CD8-positive, alpha-beta memory T cell (primary cell): ENCODE results near the gene SYNGR1. TPM values are rescaled to one million over a fixed set of nuclear protein-coding genes. Genes with fewer than 3 reads are reported as not detected.

Experiments used
- CTCF ChIA-PET: fragments of 350-600 bp; sonication (Branson Sonifier 250); formaldehyde crosslinking; loops from one replicate; lab custom pipeline; 2021; ENCODE audit warnings: antibody characterized with exemption; lab: Charles Lee
- POLR2A ChIA-PET: fragments of 350-600 bp; sonication (Branson Sonifier 250); formaldehyde crosslinking; loops from one replicate; lab custom pipeline; 2021; ENCODE audit warnings: antibody characterized with exemption; lab: Charles Lee
- DNase-seq, 5 donors: peaks; one replicate each; pipeline versions ENCODE4 v3.0.0 to v3.0.0-alpha.2; 2020 to 2022; ENCODE audit warnings: mixed read lengths in 1 of 5
- H3K27ac ChIP-seq: one replicate; pipeline ENCODE4 v1.7.0; 2013; ENCODE audit warnings: low read depth, mild to moderate bottlenecking, low read length, moderate library complexity
- H3K27me3 ChIP-seq: 2 replicates; pipeline ENCODE4 v1.7.0; 2013; ENCODE audit warnings: low read length, mild to moderate bottlenecking; ENCODE audit not compliant: insufficient read depth, poor library complexity, severe bottlenecking
- H3K36me3 ChIP-seq: 2 replicates; pipeline ENCODE4 v1.7.0; 2013; ENCODE audit warnings: mild to moderate bottlenecking, low read length, moderate library complexity; ENCODE audit not compliant: insufficient read depth
- H3K4me1 ChIP-seq: 2 replicates; pipeline ENCODE4 v1.7.0; 2013; ENCODE audit warnings: mild to moderate bottlenecking, low read length, moderate library complexity; ENCODE audit not compliant: insufficient read depth
- H3K4me3 ChIP-seq: 2 replicates; pipeline ENCODE4 v1.7.0; 2013; ENCODE audit warnings: mild to moderate bottlenecking, low read length
- H3K9me3 ChIP-seq: 2 replicates; pipeline ENCODE4 v1.7.0; 2013; ENCODE audit warnings: mild to moderate bottlenecking, low read length
- H3K27ac Mint-ChIP-seq, 8 donors: one replicate each; pipeline ENCODE4 v1.8.0; 2020 to 2021; ENCODE audit warnings: mixed read lengths in 8 of 8, mild to moderate bottlenecking in 6 of 8, inconsistent platforms in 3 of 8, moderate library complexity in 3 of 8
- H3K27me3 Mint-ChIP-seq, 2 donors: one replicate each; pipeline ENCODE4 v1.8.0; 2020 to 2021; ENCODE audit warnings: mixed read lengths in 2 of 2, mild to moderate bottlenecking in 1 of 2, moderate library complexity in 1 of 2
- H3K36me3 Mint-ChIP-seq, 3 donors: one replicate each; pipeline ENCODE4 v1.8.0; 2020 to 2021; ENCODE audit warnings: mixed read lengths in 3 of 3, inconsistent platforms in 1 of 3, mild to moderate bottlenecking in 1 of 3
- H3K4me1 Mint-ChIP-seq, 3 donors: one replicate each; pipeline ENCODE4 v1.8.0; 2020 to 2021; ENCODE audit warnings: mixed read lengths in 3 of 3, inconsistent platforms in 1 of 3, mild to moderate bottlenecking in 1 of 3
- H3K4me3 Mint-ChIP-seq, 7 donors: one replicate each; pipeline ENCODE4 v1.8.0; 2020 to 2021; ENCODE audit warnings: mixed read lengths in 7 of 7, mild to moderate bottlenecking in 6 of 7, moderate library complexity in 4 of 7, inconsistent platforms in 2 of 7
- H3K9me3 Mint-ChIP-seq, 5 donors: one replicate each; pipeline ENCODE4 v1.8.0; 2020 to 2022; ENCODE audit warnings: mixed read lengths in 5 of 5, mild to moderate bottlenecking in 3 of 5, moderate library complexity in 2 of 5, inconsistent platforms in 1 of 5
- polyA plus RNA-seq: library from polyadenylated mRNA; unstranded; fragments of 300-500 nt; fragmentation: Illumina TruSeq; gene quantifications from one replicate; pipeline ENCODE4 v1.2.3, GENCODE V29; 2021
- total RNA-seq, 2 experiments: library from RNA; stranded (reverse); gene quantifications; one replicate each; pipeline ENCODE4 v1.2.3, GENCODE V29; 2021

Gene SYNGR1
- total and polyA plus RNA-seq, 3 experiments from 2014 or later = 2.4 to 10.1 (median 2.9) TPM

DNA sequence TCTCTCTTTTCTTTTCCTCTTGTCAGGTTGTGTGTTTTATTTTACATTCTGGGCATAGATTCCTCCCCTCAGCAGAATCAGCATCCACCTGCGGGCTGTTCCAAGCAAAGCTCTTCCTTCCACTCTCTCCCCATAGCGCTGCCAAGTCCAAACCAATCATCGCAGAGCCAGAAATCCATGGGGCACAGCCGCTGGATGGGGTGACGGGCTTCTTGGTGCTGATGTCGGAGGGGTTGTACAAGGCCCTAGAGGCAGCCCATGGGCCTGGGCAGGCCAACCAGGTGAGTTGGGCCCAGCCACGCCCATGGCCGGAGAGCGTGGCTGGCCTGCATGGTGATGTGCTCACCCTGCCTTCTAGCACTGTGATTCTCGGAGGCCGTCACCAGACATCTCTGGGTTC lies 71.9 kb downstream of the SYNGR1 start:
- Mint-ChIP-seq H3K9me3 (no peaks in the 10 kb centered on the region), H3K36me3 (peaks cover 3 to 79% (median 15%) of the 10 kb centered on the region in 3 donors), H3K4me3 (no peak overlapping the region), H3K27me3 (no peaks in the 10 kb centered on the region), H3K27ac (peak overlapping the region in 2 of 8 donors; percentile 5 to 79), H3K4me1 (no peaks in the 10 kb centered on the region)
- H3K27me3 ChIP-seq = no peaks in the 10 kb centered on the region
- CTCF ChIA-PET = no interaction called here
- no peak overlapping the region for H3K4me3 ChIP-seq
- DNase-seq = peak in 1 of 5 donors; percentile 9
- no peak overlapping the region for H3K27ac ChIP-seq
- H3K4me1 ChIP-seq = peaks cover 5% of the 10 kb centered on the region
- no peaks in the 10 kb centered on the region for H3K9me3 ChIP-seq
- POLR2A ChIA-PET = no interaction called here
- peaks cover 53% of the 10 kb centered on the region for H3K36me3 ChIP-seq

DNA sequence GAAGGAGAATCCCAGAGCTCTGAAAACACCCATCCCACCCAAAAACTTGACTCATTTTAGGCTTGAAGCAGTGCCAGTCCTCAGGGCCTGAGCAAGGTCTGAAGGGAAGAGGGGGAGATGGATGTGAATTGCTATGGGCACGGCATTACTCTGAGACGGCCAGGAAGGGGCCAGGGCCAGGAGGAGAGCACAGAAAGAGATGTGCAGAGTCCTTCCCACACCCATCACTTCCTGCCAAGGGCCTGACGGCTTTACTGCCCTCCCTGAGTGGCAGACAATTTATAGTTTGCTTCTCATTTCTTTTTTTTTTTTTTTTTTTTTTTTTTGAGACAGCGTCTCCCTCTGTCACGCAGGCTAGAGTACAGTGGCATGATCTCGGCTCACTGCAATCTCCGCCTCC lies 72.3 kb downstream of the SYNGR1 start:
- Mint-ChIP-seq H3K4me1 (no peaks in the 10 kb centered on the region), H3K36me3 (peaks cover 3 to 79% (median 15%) of the 10 kb centered on the region in 3 donors), H3K9me3 (no peaks in the 10 kb centered on the region), H3K27me3 (no peaks in the 10 kb centered on the region), H3K27ac (peak overlapping the region in 1 of 8 donors; percentile 54), H3K4me3 (no peak overlapping the region)
- H3K9me3 ChIP-seq = no peaks in the 10 kb centered on the region
- H3K27me3 ChIP-seq = no peaks in the 10 kb centered on the region
- no peak overlapping the region for H3K27ac ChIP-seq
- peaks cover 55% of the 10 kb centered on the region for H3K36me3 ChIP-seq
- H3K4me3 ChIP-seq = no peak overlapping the region
- DNase-seq = peak in 1 of 5 donors; percentile 17
- H3K4me1 ChIP-seq = peaks cover under 1% of the 10 kb centered on the region
- CTCF ChIA-PET = no interaction called here
- POLR2A ChIA-PET = no interaction called here

GRCh38 chr22:39422721-39423120 lies 72.9 kb downstream of the SYNGR1 start:
- Histone ChIP-seq H3K9me3 (no peaks in the 10 kb centered on the region), H3K4me3 (no peak overlapping the region), H3K27me3 (no peaks in the 10 kb centered on the region), H3K4me1 (no peaks in the 10 kb centered on the region), H3K36me3 (peaks cover 59% of the 10 kb centered on the region), H3K27ac (no peak overlapping the region)
- Mint-ChIP-seq H3K36me3 (peaks cover 3 to 80% (median 15%) of the 10 kb centered on the region in 3 donors), H3K4me3 (no peak overlapping the region), H3K27me3 (no peaks in the 10 kb centered on the region), H3K4me1 (no peaks in the 10 kb centered on the region), H3K27ac (no peak overlapping the region), H3K9me3 (no peaks in the 10 kb centered on the region)
- CTCF ChIA-PET = no interaction called here
- DNase-seq = no peak
- POLR2A ChIA-PET = no interaction called here

DNA sequence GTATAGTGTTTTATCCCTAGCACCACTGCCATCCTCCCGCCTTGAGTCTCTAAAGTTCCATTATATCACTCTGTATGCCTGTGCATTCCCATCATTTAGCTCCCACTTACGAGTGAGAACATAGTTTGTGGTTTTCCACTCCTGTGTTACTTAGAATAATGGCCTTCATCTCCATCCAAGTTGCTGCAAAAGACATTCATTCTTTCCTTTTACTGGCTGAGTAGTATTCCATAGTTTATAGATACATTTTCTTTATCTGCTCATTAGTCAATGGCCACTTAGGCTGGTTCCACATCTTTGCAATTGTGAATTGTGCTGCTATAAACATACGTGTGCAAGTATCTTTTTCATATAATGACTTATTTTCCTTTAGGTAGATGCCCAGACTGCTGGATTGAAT lies 74.2 kb downstream of the SYNGR1 start:
- no peaks in the 10 kb centered on the region for H3K27me3 ChIP-seq
- DNase-seq = no peak
- Mint-ChIP-seq H3K27me3 (no peaks in the 10 kb centered on the region), H3K36me3 (peaks cover 3 to 78% (median 9%) of the 10 kb centered on the region in 3 donors), H3K27ac (no peak overlapping the region), H3K4me1 (no peaks in the 10 kb centered on the region), H3K9me3 (no peaks in the 10 kb centered on the region), H3K4me3 (no peak overlapping the region)
- POLR2A ChIA-PET = no interaction called here
- no peaks in the 10 kb centered on the region for H3K9me3 ChIP-seq
- H3K36me3 ChIP-seq = peaks cover 56% of the 10 kb centered on the region
- no peak overlapping the region for H3K27ac ChIP-seq
- H3K4me3 ChIP-seq = no peak overlapping the region
- CTCF ChIA-PET = interaction anchor here (0.6 kb wide), 1 partner anchor 375 kb away, joined by 3 read pairs; no protein-coding TSS in a partner anchor
- H3K4me1 ChIP-seq = no peaks in the 10 kb centered on the region

GRCh38 chr22:39426380-39427043 lies 76.7 kb downstream of the SYNGR1 start:
- DNase-seq = peak in 1 of 5 donors; percentile 46
- Histone ChIP-seq H3K4me3 (no peak overlapping the region), H3K27ac (no peak overlapping the region), H3K9me3 (no peaks in the 10 kb centered on the region), H3K36me3 (peaks cover 36% of the 10 kb centered on the region), H3K27me3 (no peaks in the 10 kb centered on the region), H3K4me1 (no peaks in the 10 kb centered on the region)
- Mint-ChIP-seq H3K4me1 (no peaks in the 10 kb centered on the region), H3K27ac (peak overlapping the region in 1 of 8 donors; percentile 47), H3K4me3 (no peak overlapping the region), H3K9me3 (no peaks in the 10 kb centered on the region), H3K27me3 (no peaks in the 10 kb centered on the region), H3K36me3 (peaks cover 3 to 77% (median 5%) of the 10 kb centered on the region in 3 donors)
- ChIA-PET POLR2A (no interaction called here), CTCF (no interaction called here)

DNA sequence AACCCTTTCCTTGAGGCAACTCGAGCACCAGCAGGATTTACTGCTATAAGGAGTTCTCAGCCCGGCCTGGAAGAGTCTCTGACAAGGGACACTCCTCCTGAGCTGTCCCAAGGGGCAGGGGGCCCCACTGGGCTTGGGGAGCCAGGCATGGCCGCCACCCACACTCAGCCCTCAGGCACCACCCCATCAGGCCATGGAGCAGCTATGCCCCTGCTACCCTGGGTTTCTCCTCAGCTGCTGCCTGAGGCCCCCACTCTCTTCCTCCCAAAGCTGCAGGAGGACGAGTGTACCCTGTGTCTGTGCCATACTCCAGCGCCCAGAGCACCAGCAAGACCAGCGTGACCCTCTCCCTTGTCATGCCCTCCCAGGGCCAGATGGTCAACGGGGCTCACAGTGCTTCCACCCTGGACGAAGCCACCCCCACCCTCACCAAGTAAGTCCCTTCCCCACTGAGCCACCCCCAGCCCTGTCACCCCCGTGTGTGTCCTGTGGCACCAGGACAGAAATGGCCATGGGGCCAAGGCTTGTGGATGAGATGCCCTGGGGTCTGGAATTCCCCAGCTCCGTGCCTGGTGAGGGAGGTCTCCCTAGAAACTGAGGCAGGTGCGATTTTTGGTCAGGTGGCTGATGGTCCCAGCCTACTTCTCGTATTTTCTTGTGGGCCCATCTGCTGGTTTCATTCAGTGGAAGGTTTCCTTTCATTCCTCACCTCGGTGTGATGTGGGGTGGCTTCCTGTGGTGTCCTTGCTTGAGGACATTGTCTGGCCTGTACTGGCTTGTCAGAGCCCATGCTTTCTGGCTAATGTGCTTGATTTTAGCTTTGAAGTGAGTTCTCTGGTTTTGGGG lies 78.2 kb downstream of the SYNGR1 start:
- Histone ChIP-seq H3K4me3 (no peak overlapping the region), H3K36me3 (peaks cover 30% of the 10 kb centered on the region), H3K9me3 (no peaks in the 10 kb centered on the region), H3K27me3 (no peaks in the 10 kb centered on the region), H3K4me1 (no peaks in the 10 kb centered on the region), H3K27ac (no peak overlapping the region)
- H3K4me3 Mint-ChIP-seq = no peak overlapping the region
- no peaks in the 10 kb centered on the region for H3K27me3 Mint-ChIP-seq
- peaks cover 3 to 79% (median 3%) of the 10 kb centered on the region in 3 donors for H3K36me3 Mint-ChIP-seq
- ChIA-PET POLR2A (no interaction called here), CTCF (no interaction called here)
- DNase-seq = peak in 1 of 5 donors; percentile 39
- no peaks in the 10 kb centered on the region for H3K4me1 Mint-ChIP-seq
- H3K27ac Mint-ChIP-seq = peak overlapping the region in 1 of 8 donors; percentile 14
- H3K9me3 Mint-ChIP-seq = no peaks in the 10 kb centered on the region

DNA sequence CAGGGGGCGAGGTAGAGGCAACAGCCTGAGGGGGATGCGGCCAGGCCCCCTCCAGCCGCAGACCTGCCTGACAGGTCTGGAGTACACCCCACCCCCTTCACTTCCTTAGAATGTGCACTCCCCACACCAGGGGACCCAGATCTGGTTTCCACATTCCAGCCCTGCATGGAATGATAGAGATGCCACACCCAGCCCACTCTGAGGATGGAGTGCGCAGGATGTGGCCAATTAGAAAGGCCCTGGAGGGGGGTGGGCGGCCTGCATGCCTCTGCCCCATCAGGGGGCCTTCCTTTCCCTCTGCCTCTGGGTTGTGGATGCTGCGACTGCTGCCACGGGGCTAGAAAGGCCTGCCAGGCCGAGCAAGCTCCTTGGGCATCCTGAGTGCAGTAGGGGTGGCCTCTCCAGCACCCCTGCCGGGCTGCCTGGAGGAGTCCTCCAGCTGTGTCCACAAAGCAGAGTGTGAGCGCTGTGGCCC lies 78.8 kb downstream of the SYNGR1 start:
- CTCF ChIA-PET = no interaction called here
- Histone ChIP-seq H3K27ac (no peak overlapping the region), H3K4me3 (no peak overlapping the region), H3K4me1 (no peaks in the 10 kb centered on the region), H3K36me3 (peaks cover 30% of the 10 kb centered on the region), H3K27me3 (no peaks in the 10 kb centered on the region), H3K9me3 (no peaks in the 10 kb centered on the region)
- POLR2A ChIA-PET = interaction anchor here (0.5 kb wide), 1 partner anchor 641 kb away, joined by 3 read pairs; no protein-coding TSS in a partner anchor
- Mint-ChIP-seq H3K27me3 (no peaks in the 10 kb centered on the region), H3K9me3 (no peaks in the 10 kb centered on the region), H3K4me1 (no peaks in the 10 kb centered on the region), H3K36me3 (peaks cover 3 to 79% (median 3%) of the 10 kb centered on the region in 3 donors), H3K27ac (no peak overlapping the region), H3K4me3 (no peak overlapping the region)
- DNase-seq = peak in 1 of 5 donors; percentile 25

DNA sequence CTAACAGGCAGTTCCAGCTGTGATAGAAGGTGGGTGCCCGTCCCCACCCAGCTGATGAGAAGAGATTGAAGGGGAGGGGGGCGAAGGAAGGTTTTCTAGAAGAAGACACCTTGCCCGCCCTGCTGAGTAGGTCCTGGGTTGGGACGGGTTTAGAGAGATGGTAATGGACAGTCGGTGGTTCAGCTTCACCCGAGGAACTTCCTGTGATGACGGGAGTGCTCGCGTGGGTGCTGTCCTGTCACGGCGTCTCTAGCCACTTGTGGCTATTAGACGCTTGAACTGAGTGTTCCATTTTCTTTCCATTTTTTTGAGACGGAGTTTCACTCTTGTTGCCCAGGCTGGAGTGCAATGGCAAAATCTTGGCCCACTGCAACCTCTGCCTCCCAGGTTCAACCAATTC lies 79.4 kb downstream of the SYNGR1 start:
- H3K9me3 Mint-ChIP-seq = no peaks in the 10 kb centered on the region
- DNase-seq = peak in 1 of 5 donors; percentile 28
- no peaks in the 10 kb centered on the region for H3K4me1 Mint-ChIP-seq
- peaks cover 0 to 79% (median 0%) of the 10 kb centered on the region in 3 donors for H3K36me3 Mint-ChIP-seq
- H3K27ac Mint-ChIP-seq = no peak overlapping the region
- H3K27ac ChIP-seq = no peak overlapping the region
- peaks cover 26% of the 10 kb centered on the region for H3K36me3 ChIP-seq
- CTCF ChIA-PET = no interaction called here
- H3K9me3 ChIP-seq = no peaks in the 10 kb centered on the region
- no peaks in the 10 kb centered on the region for H3K4me1 ChIP-seq
- no peaks in the 10 kb centered on the region for H3K27me3 ChIP-seq
- POLR2A ChIA-PET = interaction anchor here (0.5 kb wide), 1 partner anchor 642 kb away, joined by 3 read pairs; no protein-coding TSS in a partner anchor
- no peak overlapping the region for H3K4me3 Mint-ChIP-seq
- H3K27me3 Mint-ChIP-seq = no peaks in the 10 kb centered on the region
- H3K4me3 ChIP-seq = no peak overlapping the region
